K562 (cell line): Measurements from ENCODE around the gene KASH5. TPM values are rescaled to one million over a fixed set of nuclear protein-coding genes. Genes with fewer than 3 reads are reported as not detected.

Experiments
- CEBPB ChIP-seq: fragments of 450-650 bp; IDR thresholded peaks from 2 replicates; pipeline ENCODE4 v1.6.1; 2016; ENCODE audit warnings: missing genetic modification characterization, missing compliant biosample characterization
- CHD1 ChIP-seq: fragments of 200-600 bp; sonication (generic); IDR thresholded peaks from one replicate; pipeline ENCODE4 v1.6.1; 2012; ENCODE audit warnings: mild to moderate bottlenecking, moderate library complexity, low read length, inconsistent platforms
- CHD2 ChIP-seq: IDR thresholded peaks from 2 replicates; pipeline ENCODE4 v1.6.1; 2011; ENCODE audit warnings: low read depth, low read length
- DPF2 ChIP-seq: fragments of 450-650 bp; IDR thresholded peaks from 2 replicates; pipeline ENCODE4 v1.6.1; 2016
- FOXM1 ChIP-seq, 2 experiments: fragments of 450-650 bp in 1 of 2; sonication (generic) in 1 of 2; formaldehyde crosslinking in 1 of 2; IDR thresholded peaks; 2 replicates each; pipeline versions ENCODE4 v1.6.1 to v1.9.0; 2017 to 2022; ENCODE audit warnings: low read depth in 2 of 2, mild to moderate bottlenecking in 2 of 2, missing genetic modification reagents in 1 of 2, moderate library complexity in 1 of 2
- FOXO4 ChIP-seq: fragments of 450-650 bp; formaldehyde crosslinking; IDR thresholded peaks from 2 replicates; pipeline ENCODE4 v1.4.0; 2020; ENCODE audit warnings: mild to moderate bottlenecking, moderate library complexity
- ILK ChIP-seq: fragments of 450-650 bp; IDR thresholded peaks from 2 replicates; pipeline ENCODE4 v1.6.1; 2016; ENCODE audit warnings: missing genetic modification characterization, low read depth, mild to moderate bottlenecking, missing compliant biosample characterization, moderate library complexity, borderline replicate concordance
- MIER1 ChIP-seq: fragments of 450-650 bp; IDR thresholded peaks from 2 replicates; pipeline ENCODE4 v1.6.1; 2016; ENCODE audit warnings: antibody characterized with exemption, mild to moderate bottlenecking, low read depth
- MTA1 ChIP-seq: fragments of 450-650 bp; IDR thresholded peaks from 2 replicates; pipeline ENCODE4 v1.6.1; 2017; ENCODE audit warnings: borderline replicate concordance
- NCOA1 ChIP-seq: fragments of 450-650 bp; IDR thresholded peaks from 2 replicates; pipeline ENCODE4 v1.6.1; 2016; ENCODE audit warnings: low read depth
- NR1H2 ChIP-seq: sonication (generic); formaldehyde crosslinking; IDR thresholded peaks from 2 replicates; pipeline ENCODE4 v1.4.0; 2020; ENCODE audit warnings: mild to moderate bottlenecking, missing genetic modification reagents
- PTTG1 ChIP-seq: fragments of 450-650 bp; IDR thresholded peaks from 2 replicates; pipeline ENCODE4 v1.6.1; 2016; ENCODE audit warnings: low read depth, mild to moderate bottlenecking, missing genetic modification characterization, missing compliant biosample characterization
- SMAD4 ChIP-seq: fragments of 250-450 bp; sonication (Bioruptor Pico); conservative IDR thresholded peaks from 2 replicates; pipeline ENCODE4 v1.8.0; 2021; ENCODE audit warnings: inconsistent platforms, mild to moderate bottlenecking, moderate library complexity
- TBL1XR1 ChIP-seq, 2 experiments: IDR thresholded peaks; 2 replicates each; pipeline ENCODE4 v1.6.1; 2012; ENCODE audit warnings: improper control_type of control experiment in 2 of 2, low read length in 2 of 2, mild to moderate bottlenecking in 1 of 2
- TCF15 ChIP-seq: fragments of 250-450 bp; sonication (Bioruptor Pico); IDR thresholded peaks from 2 replicates; pipeline ENCODE4 v1.8.0; 2022; ENCODE audit warnings: moderate library complexity, mild to moderate bottlenecking, inconsistent platforms
- TRIM24 ChIP-seq, 2 experiments: fragments of 450-650 bp; IDR thresholded peaks; 2 replicates each; pipeline ENCODE4 v1.6.1; 2016
- VEZF1 ChIP-seq: fragments of 200-800 bp; sonication (Bioruptor generic); IDR thresholded peaks from 2 replicates; pipeline ENCODE4 v1.6.1; 2017; ENCODE audit warnings: missing genetic modification characterization, missing compliant biosample characterization
- ZBTB12 ChIP-seq: fragments of 250-450 bp; sonication (Bioruptor Pico); IDR thresholded peaks from 2 replicates; pipeline ENCODE4 v1.4.0; 2020
- ZKSCAN1 ChIP-seq: fragments of 150-350 bp; IDR thresholded peaks from 2 replicates; pipeline ENCODE4 v1.6.1; 2016; ENCODE audit warnings: low read depth, low read length
- ZNF263 ChIP-seq: sonication (generic); formaldehyde crosslinking; IDR thresholded peaks from 2 replicates; pipeline ENCODE4 v1.8.0; 2022; ENCODE audit warnings: mild to moderate bottlenecking, missing genetic modification reagents, borderline replicate concordance
- ZNF644 ChIP-seq: fragments of 200-800 bp; sonication (Bioruptor generic); IDR thresholded peaks from 2 replicates; pipeline ENCODE4 v1.6.1; 2016; ENCODE audit warnings: low read depth, missing genetic modification characterization, missing compliant biosample characterization
- polyA plus RNA-seq, 8 experiments: library from polyadenylated mRNA; depleted of rRNA in 4 of 8; stranded (reverse) in 5 of 8; unstranded in 3 of 8; fragments of >200 nt; fragmentation: Nextera tagmentation in 2 of 8; fragmentation: Illumina TruSeq in 1 of 8; extraction: Ambion mirVana in 2 of 8; extraction: Trizol in 1 of 8; gene quantifications; 2 replicates each; pipeline versions ENCODE4 v1.2.1 to v1.2.3, GENCODE V29; 2011 to 2014; ENCODE audit warnings: inconsistent platforms in 1 of 8, missing spikeins in 1 of 8
- total RNA-seq, 7 experiments: library from RNA; depleted of rRNA in 6 of 7; stranded (reverse); fragments of >200 nt in 6 of 7; fragmentation: Illumina TruSeq in 2 of 7; extraction: Trizol in 2 of 7; gene quantifications; 2 replicates each; pipeline versions ENCODE4 v1.2.1 to v1.2.3, GENCODE V29; 2011 to 2021; ENCODE audit warnings: low replicate concordance in 1 of 7
- TF ChIP-seq, protein P1 (sequence below): fragments of 450-650 bp; IDR thresholded peaks from 2 replicates; pipeline ENCODE4 v1.6.1; 2016; ENCODE audit warnings: borderline replicate concordance

KASH5 gene
- total and polyA plus RNA-seq, 9 of the 15 experiments (the other 6 are each of a cell fraction or from before 2014, with no cell fraction given): 0.07 to 0.84 (median 0.34) TPM; not detected in 1

DNA sequence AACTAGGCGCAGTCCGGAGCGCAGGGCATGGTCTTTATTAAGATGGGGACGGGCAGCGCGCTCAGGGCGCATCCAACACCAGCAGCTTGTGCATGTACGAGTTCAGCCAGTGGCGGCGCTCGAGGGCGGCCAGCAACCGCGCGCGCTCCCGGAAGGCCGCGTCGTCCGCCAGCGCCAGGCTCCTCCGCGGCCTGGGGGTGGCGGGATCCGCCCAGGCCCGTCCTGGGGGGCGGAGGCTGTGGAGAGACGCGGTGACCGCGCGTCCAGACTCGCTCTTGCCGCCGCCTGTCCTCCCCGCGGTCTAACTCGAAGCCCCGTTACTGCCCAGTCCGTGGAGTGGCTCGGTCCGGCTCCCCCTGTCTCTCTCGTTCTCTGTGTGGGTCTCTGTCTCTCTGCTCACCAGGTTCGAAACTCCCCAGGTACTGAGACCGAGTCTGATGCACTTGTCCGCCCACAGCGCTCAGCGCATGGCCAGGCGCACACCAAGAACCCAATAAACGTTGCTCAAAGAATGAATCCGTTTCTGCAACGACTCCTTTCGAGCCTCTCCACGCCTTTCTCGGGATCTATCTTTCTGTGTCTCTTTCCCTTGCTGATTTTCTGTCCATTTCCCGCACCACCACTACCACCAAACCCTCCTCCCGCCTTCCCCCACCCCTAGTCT is 34.5 kb downstream of the KASH5 start (continued):
- TF ChIP-seq FOXO4 (CRISPR knock-in tag) (no peak), CHD1 (no peak), TBL1XR1 (IDR thresholded peaks at IDR 0.05; ENCODE audit: low read length in 2 of 2) (no peak), FOXM1 (IDR thresholded peaks at IDR 0.05; ENCODE audit: low read depth) (no peak), FOXM1 (CRISPR knock-in tag; IDR thresholded peaks at IDR 0.05; ENCODE audit: low read depth) (0 out of 2 replicates have a peak, but pooled peaks have one; percentile 25), ZNF644 (tag) (no peak), ILK (tag) (no peak), ZBTB12 (CRISPR knock-in tag) (0 out of 2 replicates have a peak, but pooled peaks have one; percentile 39), ZNF263 (CRISPR knock-in tag) (peak; percentile 61; the same call in 1 of the 2 replicates), PTTG1 (no peak), NCOA1 (peak; percentile 15; the same call in 1 of the 2 replicates), NR1H2 (CRISPR knock-in tag) (no peak), MIER1 (peak; percentile 64; the same call in 1 of the 2 replicates), ZKSCAN1 (0 out of 2 replicates have a peak, but pooled peaks have one; percentile 29), TRIM24 (IDR thresholded peaks at IDR 0.05) (peak; percentile 33 to 45; a peak in 2 of 4 replicates), VEZF1 (CRISPR knock-in tag) (peak; percentile 71), SMAD4 (peak; percentile 86), DPF2 (0 out of 2 replicates have a peak, but pooled peaks have one; percentile 32), CHD2 (no peak), TCF15 (CRISPR knock-in tag) (peak; percentile 51; the same call in 1 of the 2 replicates), MTA1 (peak; percentile 35; the same call in 1 of the 2 replicates), CEBPB (tag) (no peak)
- TF ChIP-seq, protein P1, sequence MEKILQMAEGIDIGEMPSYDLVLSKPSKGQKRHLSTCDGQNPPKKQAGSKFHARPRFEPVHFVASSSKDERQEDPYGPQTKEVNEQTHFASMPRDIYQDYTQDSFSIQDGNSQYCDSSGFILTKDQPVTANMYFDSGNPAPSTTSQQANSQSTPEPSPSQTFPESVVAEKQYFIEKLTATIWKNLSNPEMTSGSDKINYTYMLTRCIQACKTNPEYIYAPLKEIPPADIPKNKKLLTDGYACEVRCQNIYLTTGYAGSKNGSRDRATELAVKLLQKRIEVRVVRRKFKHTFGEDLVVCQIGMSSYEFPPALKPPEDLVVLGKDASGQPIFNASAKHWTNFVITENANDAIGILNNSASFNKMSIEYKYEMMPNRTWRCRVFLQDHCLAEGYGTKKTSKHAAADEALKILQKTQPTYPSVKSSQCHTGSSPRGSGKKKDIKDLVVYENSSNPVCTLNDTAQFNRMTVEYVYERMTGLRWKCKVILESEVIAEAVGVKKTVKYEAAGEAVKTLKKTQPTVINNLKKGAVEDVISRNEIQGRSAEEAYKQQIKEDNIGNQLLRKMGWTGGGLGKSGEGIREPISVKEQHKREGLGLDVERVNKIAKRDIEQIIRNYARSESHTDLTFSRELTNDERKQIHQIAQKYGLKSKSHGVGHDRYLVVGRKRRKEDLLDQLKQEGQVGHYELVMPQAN: no peak
